K562 (cell line): ENCODE results near the gene PLXDC1. TPM values are rescaled to one million over a fixed set of nuclear protein-coding genes. Genes with fewer than 3 reads are reported as not detected.

Experiments used
- ATAC-seq: fragments of 200-7000 bp; cut with Tn5 transposase; 3 replicates; pipeline ENCODE4 v1.9.1; 2020; ENCODE audit warnings: moderate library complexity
- BruUV-seq: library from RNA; stranded (reverse); fragments of 400-500 nt; replicated peaks from 2 replicates; lab custom pipeline; 2021; lab: Mats Ljungman, UMichigan
- CTCF ChIA-PET: fragments of 300-600 bp; formaldehyde crosslinking; extraction: SDS; loops from one replicate; lab custom pipeline; 2021; ENCODE audit warnings: low intra/inter-chr PET ratio; lab: Yijun Ruan, JAX
- POLR2A ChIA-PET: fragments of 300-600, 350-650 bp; sonication (Branson Sonifier 250); formaldehyde crosslinking; extraction: SDS; loops from one replicate; lab custom pipeline; 2021; ENCODE audit warnings: antibody characterized with exemption, inconsistent platforms; lab: Yijun Ruan, JAX
- DNase-seq, 4 experiments: peaks; one replicate each; pipeline versions ENCODE4 v3.0.0 to v3.0.0-alpha.2; 2011 to 2018; ENCODE audit warnings: low spot score in 3 of 4, mixed read lengths in 3 of 4; ENCODE audit errors: extremely low read depth in 1 of 4
- FAIRE-seq: peaks from 2 replicates; lab custom pipeline; 2011; peaks lifted over from hg19 to GRCh38; lab: Jason Lieb, UNC
- H2AFZ ChIP-seq: 2 replicates; pipeline ENCODE4 v1.6.0; 2011; ENCODE audit warnings: low read depth, low read length, control low read depth, inconsistent platforms
- H3K27ac ChIP-seq: fragments of 200-600 bp; 3 replicates; pipeline ENCODE4 v1.8.0; 2011; ENCODE audit warnings: low read depth, mild to moderate bottlenecking, control low read depth, inconsistent platforms, low read length, moderate library complexity, mixed read lengths; ENCODE audit errors: extremely low read depth
- H3K27me3 ChIP-seq, 2 experiments: fragments of 300-600 bp in 1 of 2; 2 replicates in 1 of 2; 3 replicates in 1 of 2; pipeline versions ENCODE4 v1.6.0 to v1.8.0; 2011; ENCODE audit warnings: inconsistent platforms in 2 of 2, low read length in 2 of 2, mild to moderate bottlenecking in 1 of 2, mixed read lengths in 1 of 2, moderate library complexity in 1 of 2; ENCODE audit not compliant: control insufficient read depth in 2 of 2, insufficient read depth in 2 of 2
- H3K36me3 ChIP-seq: fragments of 300-600 bp; 3 replicates; pipeline ENCODE4 v1.8.0; 2011; ENCODE audit warnings: mild to moderate bottlenecking, low read length, inconsistent platforms; ENCODE audit not compliant: control insufficient read depth, insufficient read depth
- H3K4me1 ChIP-seq, 2 experiments: fragments of 200-600 bp in 1 of 2; replicated peaks in 1 of 2; 2 replicates in 1 of 2; 3 replicates in 1 of 2; pipeline versions ENCODE4 v1.5.1 to v1.8.0; 2011; ENCODE audit warnings: inconsistent platforms in 2 of 2, low read length in 2 of 2, mild to moderate bottlenecking in 1 of 2, mixed read lengths in 1 of 2, moderate library complexity in 1 of 2; ENCODE audit not compliant: control insufficient read depth in 2 of 2, insufficient read depth in 2 of 2
- H3K4me2 ChIP-seq: 2 replicates; pipeline ENCODE4 v1.6.1; 2011; ENCODE audit warnings: low read length, control low read depth, inconsistent platforms, mixed read lengths; ENCODE audit not compliant: insufficient read depth
- H3K4me3 ChIP-seq: fragments of 200-600 bp; sonication (generic), shearing (Covaris generic); 2 replicates; pipeline ENCODE4 v1.5.1; 2016; ENCODE audit warnings: control low read depth, inconsistent platforms
- H3K79me2 ChIP-seq: fragments of 200-600 bp; 3 replicates; pipeline ENCODE4 v1.8.0; 2011; ENCODE audit warnings: low read length, inconsistent platforms; ENCODE audit not compliant: control insufficient read depth, insufficient read depth
- H3K9ac ChIP-seq, 2 experiments: 2 replicates each; pipeline versions ENCODE4 v1.6.0 to v1.6.1; 2011; ENCODE audit warnings: low read depth in 2 of 2, low read length in 2 of 2, control low read depth in 1 of 2, inconsistent platforms in 1 of 2, mild to moderate bottlenecking in 1 of 2, mixed read lengths in 1 of 2; ENCODE audit not compliant: insufficient read depth in 1 of 2
- H3K9me1 ChIP-seq: one replicate; pipeline ENCODE4 v1.6.0; 2011; ENCODE audit warnings: inconsistent platforms, mild to moderate bottlenecking, low read length, moderate library complexity; ENCODE audit not compliant: control insufficient read depth, insufficient read depth
- H3K9me3 ChIP-seq: replicated peaks from 2 replicates; pipeline ENCODE4 v1.5.1; 2011; ENCODE audit warnings: low read depth, low read length, inconsistent platforms; ENCODE audit not compliant: control insufficient read depth, insufficient read depth
- H4K20me1 ChIP-seq: replicated peaks from 2 replicates; pipeline ENCODE4 v1.6.1; 2011; ENCODE audit warnings: low read length, inconsistent platforms, mixed read lengths; ENCODE audit not compliant: control insufficient read depth, insufficient read depth
- ARID2 ChIP-seq: fragments of 450-650 bp; IDR thresholded peaks from 2 replicates; pipeline ENCODE4 v1.6.1; 2017; ENCODE audit warnings: antibody characterized with exemption, mild to moderate bottlenecking
- CEBPB ChIP-seq: fragments of 450-650 bp; IDR thresholded peaks from 2 replicates; pipeline ENCODE4 v1.6.1; 2016; ENCODE audit warnings: missing genetic modification characterization, missing compliant biosample characterization
- GTF2A2 ChIP-seq: IDR thresholded peaks from 2 replicates; pipeline ENCODE4 v1.6.1; 2016; ENCODE audit warnings: mild to moderate bottlenecking, missing genetic modification characterization, missing compliant biosample characterization
- HMG20B ChIP-seq: fragments of 250-450 bp; sonication (Bioruptor Pico); IDR thresholded peaks from 2 replicates; pipeline ENCODE4 v1.5.0; 2021; ENCODE audit warnings: mild to moderate bottlenecking
- JUND ChIP-seq, 2 experiments: IDR thresholded peaks; 2 replicates in 1 of 2; 3 replicates in 1 of 2; pipeline ENCODE4 v1.6.1; 2011; ENCODE audit warnings: borderline replicate concordance in 2 of 2, low read depth in 2 of 2, low read length in 2 of 2, improper control_type of control experiment in 1 of 2, missing biosample characterization in 1 of 2, missing genetic modification characterization in 1 of 2, missing genetic modification reagents in 1 of 2
- SOX6 ChIP-seq: fragments of 450-650 bp; IDR thresholded peaks from 2 replicates; pipeline ENCODE4 v1.6.1; 2014; ENCODE audit warnings: mild to moderate bottlenecking
- SRSF7 ChIP-seq: fragments of 200-400 bp; formaldehyde crosslinking; optimal IDR thresholded peaks from 2 replicates; pipeline ENCODE3; 2017; ENCODE audit warnings: mild to moderate bottlenecking, low read depth, low read length
- THRAP3 ChIP-seq: fragments of 450-650 bp; IDR thresholded peaks from 2 replicates; pipeline ENCODE4 v1.6.1; 2016; ENCODE audit warnings: mild to moderate bottlenecking, inconsistent platforms, borderline replicate concordance
- ZNF436 ChIP-seq: fragments of 250-450, 450-650 bp; sonication (Bioruptor Pico); formaldehyde crosslinking; IDR thresholded peaks from 2 replicates; pipeline ENCODE4 v1.7.0; 2020; ENCODE audit warnings: mild to moderate bottlenecking
- ZNF76 ChIP-seq: fragments of 250-450 bp; sonication (Bioruptor Pico); IDR thresholded peaks from 2 replicates; pipeline ENCODE4 v1.4.0; 2020; ENCODE audit warnings: mild to moderate bottlenecking, moderate library complexity, borderline replicate concordance
- WGBS: fragments of 100-300 bp; shearing (Covaris generic); methylation state at CpG from one replicate; pipeline ENCODE4 v1.1.6; 2016; ENCODE audit warnings: low coverage, mixed read lengths; ENCODE audit not compliant: insufficient coverage; ENCODE audit errors: missing lambda C conversion rate; 5-methylcytosine and 5-hydroxymethylcytosine counted together
- in situ Hi-C: fragments of 300-500 bp; cut with MboI; formaldehyde crosslinking; loops from 4 replicates; pipeline ENCODE4 v1.15.0; 2018; ENCODE audit warnings: inconsistent platforms, mixed read lengths
- intact Hi-C: fragments of 100-400 bp; cut with micrococcal nuclease; formaldehyde crosslinking; loops from 2 replicates; pipeline ENCODE4 v1.14.2; 2022
- polyA plus RNA-seq, 8 experiments: library from polyadenylated mRNA; depleted of rRNA in 4 of 8; stranded (reverse) in 5 of 8; unstranded in 3 of 8; fragments of >200 nt; fragmentation: Nextera tagmentation in 2 of 8; fragmentation: Illumina TruSeq in 1 of 8; extraction: Ambion mirVana in 2 of 8; extraction: Trizol in 1 of 8; gene quantifications; 2 replicates each; pipeline versions ENCODE4 v1.2.1 to v1.2.3, GENCODE V29; 2011 to 2014; ENCODE audit warnings: inconsistent platforms in 1 of 8, missing spikeins in 1 of 8
- total RNA-seq, 7 experiments: library from RNA; depleted of rRNA in 6 of 7; stranded (reverse); fragments of >200 nt in 6 of 7; fragmentation: Illumina TruSeq in 2 of 7; extraction: Trizol in 2 of 7; gene quantifications; 2 replicates each; pipeline versions ENCODE4 v1.2.1 to v1.2.3, GENCODE V29; 2011 to 2021; ENCODE audit warnings: low replicate concordance in 1 of 7
- TF ChIP-seq, protein P1 (sequence below): fragments of 450-650 bp; IDR thresholded peaks from 2 replicates; pipeline ENCODE4 v1.6.1; 2016; ENCODE audit warnings: mild to moderate bottlenecking, moderate library complexity
- TF ChIP-seq, protein P2 (sequence below): sonication (generic); formaldehyde crosslinking; IDR thresholded peaks from 2 replicates; pipeline ENCODE4 v1.9.0; 2022; ENCODE audit warnings: mild to moderate bottlenecking, missing genetic modification reagents

Gene PLXDC1
- total and polyA plus RNA-seq, 9 of the 15 experiments (the other 6 are each of a cell fraction or from before 2014, with no cell fraction given): not detected

DNA sequence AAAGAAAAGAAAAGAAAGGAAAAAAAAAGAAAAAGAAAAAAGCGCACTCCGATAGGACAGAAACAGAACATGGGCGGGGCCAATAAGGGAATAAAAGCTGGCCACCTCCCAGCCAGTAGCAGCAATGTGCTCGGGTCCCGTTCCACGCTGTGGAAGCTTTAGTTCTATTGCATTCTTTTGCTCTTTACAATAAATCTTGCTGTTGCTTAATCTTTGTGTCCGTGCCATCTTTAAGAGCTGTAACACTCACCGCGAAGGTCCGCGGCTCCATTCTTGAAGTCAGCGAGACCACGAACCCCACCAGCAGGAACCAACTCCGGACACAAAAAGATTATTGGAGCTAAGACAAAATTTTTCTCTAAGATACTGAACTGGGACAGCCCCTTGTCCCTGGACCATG lies 17.7 kb upstream of the PLXDC1 start:
- FAIRE-seq: no peak
- TF ChIP-seq ZNF76 (CRISPR knock-in tag) (no peak), GTF2A2 (tag) (no peak), ZNF436 (CRISPR knock-in tag) (no peak), SOX6 (no peak), ARID2 (no peak), THRAP3 (no peak), SRSF7 (no peak), JUND (IDR thresholded peaks at IDR 0.05; ENCODE audit: borderline replicate concordance, low read depth, low read length) (no peak), JUND (tag; IDR thresholded peaks at IDR 0.05; ENCODE audit: borderline replicate concordance, low read depth, low read length) (no peak), HMG20B (CRISPR knock-in tag) (no peak), CEBPB (tag) (no peak)
- TF ChIP-seq, protein P1, sequence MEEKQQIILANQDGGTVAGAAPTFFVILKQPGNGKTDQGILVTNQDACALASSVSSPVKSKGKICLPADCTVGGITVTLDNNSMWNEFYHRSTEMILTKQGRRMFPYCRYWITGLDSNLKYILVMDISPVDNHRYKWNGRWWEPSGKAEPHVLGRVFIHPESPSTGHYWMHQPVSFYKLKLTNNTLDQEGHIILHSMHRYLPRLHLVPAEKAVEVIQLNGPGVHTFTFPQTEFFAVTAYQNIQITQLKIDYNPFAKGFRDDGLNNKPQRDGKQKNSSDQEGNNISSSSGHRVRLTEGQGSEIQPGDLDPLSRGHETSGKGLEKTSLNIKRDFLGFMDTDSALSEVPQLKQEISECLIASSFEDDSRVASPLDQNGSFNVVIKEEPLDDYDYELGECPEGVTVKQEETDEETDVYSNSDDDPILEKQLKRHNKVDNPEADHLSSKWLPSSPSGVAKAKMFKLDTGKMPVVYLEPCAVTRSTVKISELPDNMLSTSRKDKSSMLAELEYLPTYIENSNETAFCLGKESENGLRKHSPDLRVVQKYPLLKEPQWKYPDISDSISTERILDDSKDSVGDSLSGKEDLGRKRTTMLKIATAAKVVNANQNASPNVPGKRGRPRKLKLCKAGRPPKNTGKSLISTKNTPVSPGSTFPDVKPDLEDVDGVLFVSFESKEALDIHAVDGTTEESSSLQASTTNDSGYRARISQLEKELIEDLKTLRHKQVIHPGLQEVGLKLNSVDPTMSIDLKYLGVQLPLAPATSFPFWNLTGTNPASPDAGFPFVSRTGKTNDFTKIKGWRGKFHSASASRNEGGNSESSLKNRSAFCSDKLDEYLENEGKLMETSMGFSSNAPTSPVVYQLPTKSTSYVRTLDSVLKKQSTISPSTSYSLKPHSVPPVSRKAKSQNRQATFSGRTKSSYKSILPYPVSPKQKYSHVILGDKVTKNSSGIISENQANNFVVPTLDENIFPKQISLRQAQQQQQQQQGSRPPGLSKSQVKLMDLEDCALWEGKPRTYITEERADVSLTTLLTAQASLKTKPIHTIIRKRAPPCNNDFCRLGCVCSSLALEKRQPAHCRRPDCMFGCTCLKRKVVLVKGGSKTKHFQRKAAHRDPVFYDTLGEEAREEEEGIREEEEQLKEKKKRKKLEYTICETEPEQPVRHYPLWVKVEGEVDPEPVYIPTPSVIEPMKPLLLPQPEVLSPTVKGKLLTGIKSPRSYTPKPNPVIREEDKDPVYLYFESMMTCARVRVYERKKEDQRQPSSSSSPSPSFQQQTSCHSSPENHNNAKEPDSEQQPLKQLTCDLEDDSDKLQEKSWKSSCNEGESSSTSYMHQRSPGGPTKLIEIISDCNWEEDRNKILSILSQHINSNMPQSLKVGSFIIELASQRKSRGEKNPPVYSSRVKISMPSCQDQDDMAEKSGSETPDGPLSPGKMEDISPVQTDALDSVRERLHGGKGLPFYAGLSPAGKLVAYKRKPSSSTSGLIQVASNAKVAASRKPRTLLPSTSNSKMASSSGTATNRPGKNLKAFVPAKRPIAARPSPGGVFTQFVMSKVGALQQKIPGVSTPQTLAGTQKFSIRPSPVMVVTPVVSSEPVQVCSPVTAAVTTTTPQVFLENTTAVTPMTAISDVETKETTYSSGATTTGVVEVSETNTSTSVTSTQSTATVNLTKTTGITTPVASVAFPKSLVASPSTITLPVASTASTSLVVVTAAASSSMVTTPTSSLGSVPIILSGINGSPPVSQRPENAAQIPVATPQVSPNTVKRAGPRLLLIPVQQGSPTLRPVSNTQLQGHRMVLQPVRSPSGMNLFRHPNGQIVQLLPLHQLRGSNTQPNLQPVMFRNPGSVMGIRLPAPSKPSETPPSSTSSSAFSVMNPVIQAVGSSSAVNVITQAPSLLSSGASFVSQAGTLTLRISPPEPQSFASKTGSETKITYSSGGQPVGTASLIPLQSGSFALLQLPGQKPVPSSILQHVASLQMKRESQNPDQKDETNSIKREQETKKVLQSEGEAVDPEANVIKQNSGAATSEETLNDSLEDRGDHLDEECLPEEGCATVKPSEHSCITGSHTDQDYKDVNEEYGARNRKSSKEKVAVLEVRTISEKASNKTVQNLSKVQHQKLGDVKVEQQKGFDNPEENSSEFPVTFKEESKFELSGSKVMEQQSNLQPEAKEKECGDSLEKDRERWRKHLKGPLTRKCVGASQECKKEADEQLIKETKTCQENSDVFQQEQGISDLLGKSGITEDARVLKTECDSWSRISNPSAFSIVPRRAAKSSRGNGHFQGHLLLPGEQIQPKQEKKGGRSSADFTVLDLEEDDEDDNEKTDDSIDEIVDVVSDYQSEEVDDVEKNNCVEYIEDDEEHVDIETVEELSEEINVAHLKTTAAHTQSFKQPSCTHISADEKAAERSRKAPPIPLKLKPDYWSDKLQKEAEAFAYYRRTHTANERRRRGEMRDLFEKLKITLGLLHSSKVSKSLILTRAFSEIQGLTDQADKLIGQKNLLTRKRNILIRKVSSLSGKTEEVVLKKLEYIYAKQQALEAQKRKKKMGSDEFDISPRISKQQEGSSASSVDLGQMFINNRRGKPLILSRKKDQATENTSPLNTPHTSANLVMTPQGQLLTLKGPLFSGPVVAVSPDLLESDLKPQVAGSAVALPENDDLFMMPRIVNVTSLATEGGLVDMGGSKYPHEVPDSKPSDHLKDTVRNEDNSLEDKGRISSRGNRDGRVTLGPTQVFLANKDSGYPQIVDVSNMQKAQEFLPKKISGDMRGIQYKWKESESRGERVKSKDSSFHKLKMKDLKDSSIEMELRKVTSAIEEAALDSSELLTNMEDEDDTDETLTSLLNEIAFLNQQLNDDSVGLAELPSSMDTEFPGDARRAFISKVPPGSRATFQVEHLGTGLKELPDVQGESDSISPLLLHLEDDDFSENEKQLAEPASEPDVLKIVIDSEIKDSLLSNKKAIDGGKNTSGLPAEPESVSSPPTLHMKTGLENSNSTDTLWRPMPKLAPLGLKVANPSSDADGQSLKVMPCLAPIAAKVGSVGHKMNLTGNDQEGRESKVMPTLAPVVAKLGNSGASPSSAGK: no peak
- TF ChIP-seq, protein P2, sequence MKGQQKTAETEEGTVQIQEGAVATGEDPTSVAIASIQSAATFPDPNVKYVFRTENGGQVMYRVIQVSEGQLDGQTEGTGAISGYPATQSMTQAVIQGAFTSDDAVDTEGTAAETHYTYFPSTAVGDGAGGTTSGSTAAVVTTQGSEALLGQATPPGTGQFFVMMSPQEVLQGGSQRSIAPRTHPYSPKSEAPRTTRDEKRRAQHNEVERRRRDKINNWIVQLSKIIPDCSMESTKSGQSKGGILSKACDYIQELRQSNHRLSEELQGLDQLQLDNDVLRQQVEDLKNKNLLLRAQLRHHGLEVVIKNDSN (CRISPR knock-in tag): no peak

More for the DNA sequence above, 17.7 kb upstream of the PLXDC1 start:
- H3K27ac ChIP-seq: no peak overlapping the region
- no peaks in the 10 kb centered on the region for H3K27me3 ChIP-seq
- H3K9ac ChIP-seq: no peak overlapping the region
- H3K4me1 ChIP-seq: peaks cover 5 to 23% of the 10 kb centered on the region in 2 experiments; a peak in 3 of 5 replicates
- no peak overlapping the region for H2AFZ ChIP-seq
- no peaks in the 10 kb centered on the region for H4K20me1 ChIP-seq
- H3K9me1 ChIP-seq: no peaks in the 10 kb centered on the region
- ChIA-PET POLR2A (interaction anchor here (0.7 to 1.4 kb wide), 5 partner anchors 9 to 418 kb away, joined by 3 to 5 read pairs (median 3); no protein-coding TSS in a partner anchor), CTCF (no interaction called here)
- no peaks in the 10 kb centered on the region for H3K9me3 ChIP-seq
- no peaks in the 10 kb centered on the region for H3K36me3 ChIP-seq
- no TSS peak for BruUV-seq
- DNase-seq: no peak
- 82% methylated on average over 11 of the region's 14 CpGs for WGBS
- H3K4me2 ChIP-seq: no peak overlapping the region
- in situ Hi-C loops (no loop called here), intact Hi-C loops (no loop called here)
- H3K79me2 ChIP-seq: no peaks in the 10 kb centered on the region
- no peak for ATAC-seq
- H3K4me3 ChIP-seq: no peak overlapping the region
